IMR-90 (cell line): ENCODE data around the gene DGKH. TPM values are rescaled to one million over a fixed set of nuclear protein-coding genes. Genes with fewer than 3 reads are reported as not detected.

Experiments used
- ATAC-seq: fragments of 200-7000 bp; cut with Tn5 transposase; 2 replicates; pipeline ENCODE4 v1.9.1; 2020; ENCODE audit warnings: low read depth, mild to moderate bottlenecking, moderate library complexity
- BruUV-seq: library from RNA; stranded (reverse); fragments of 400-500 nt; replicated peaks from 2 replicates; lab custom pipeline; 2021; lab: Mats Ljungman, UMichigan
- CTCF ChIA-PET: fragments of 300-600 bp; formaldehyde crosslinking; extraction: SDS; loops from one replicate; lab custom pipeline; 2021; ENCODE audit warnings: antibody characterized with exemption; lab: Yijun Ruan, JAX
- POLR2A ChIA-PET: fragments of 300-600 bp; sonication (Branson Sonifier 250); formaldehyde crosslinking; loops from one replicate; lab custom pipeline; 2022; ENCODE audit warnings: antibody characterized with exemption; ENCODE audit not compliant: unreplicated experiment; lab: Charles Lee
- DNase-seq: peaks from one replicate; pipeline ENCODE4 v3.0.0; 2013
- H2AFZ ChIP-seq: replicated peaks from 2 replicates; pipeline ENCODE3; 2013; ENCODE audit warnings: low read length, mild to moderate bottlenecking; ENCODE audit not compliant: poor library complexity
- H2AK5ac ChIP-seq: 2 replicates; pipeline ENCODE4 v1.6.1; 2013; ENCODE audit warnings: low read depth, low read length, inconsistent platforms
- H2AK9ac ChIP-seq: replicated peaks from 2 replicates; pipeline ENCODE3; 2013; ENCODE audit warnings: mild to moderate bottlenecking, low read depth, low read length, moderate library complexity; ENCODE audit not compliant: poor library complexity
- H2BK120ac ChIP-seq: 2 replicates; pipeline ENCODE4 v1.6.1; 2013; ENCODE audit warnings: low read depth, low read length, inconsistent platforms
- H2BK15ac ChIP-seq: 3 replicates; pipeline ENCODE4 v1.6.1; 2013; ENCODE audit warnings: low read depth, low read length, inconsistent platforms
- H2BK20ac ChIP-seq: 2 replicates; pipeline ENCODE4 v1.6.1; 2013; ENCODE audit warnings: low read depth, mild to moderate bottlenecking, inconsistent platforms, low read length, moderate library complexity
- H2BK5ac ChIP-seq: 2 replicates; pipeline ENCODE4 v1.6.1; 2013; ENCODE audit warnings: mild to moderate bottlenecking, low read depth, low read length, inconsistent platforms; ENCODE audit not compliant: poor library complexity, severe bottlenecking
- H3K14ac ChIP-seq: replicated peaks from 2 replicates; pipeline ENCODE4 v1.6.1; 2013; ENCODE audit warnings: low read depth, low read length, inconsistent platforms
- H3K18ac ChIP-seq: 2 replicates; pipeline ENCODE4 v1.6.1; 2013; ENCODE audit warnings: low read depth, low read length, control low read depth
- H3K23ac ChIP-seq: 2 replicates; pipeline ENCODE4 v1.6.1; 2013; ENCODE audit warnings: low read depth, low read length, inconsistent platforms
- H3K27ac ChIP-seq: 2 replicates; pipeline ENCODE4 v1.5.1; 2013; ENCODE audit warnings: mild to moderate bottlenecking, control low read depth, low read length; ENCODE audit not compliant: insufficient read depth
- H3K27me3 ChIP-seq: 2 replicates; pipeline ENCODE4 v1.6.1; 2013; ENCODE audit warnings: low read length; ENCODE audit not compliant: control insufficient read depth, insufficient read depth
- H3K36me3 ChIP-seq: 2 replicates; pipeline ENCODE4 v1.6.1; 2013; ENCODE audit warnings: low read length, mixed read lengths; ENCODE audit not compliant: control insufficient read depth, insufficient read depth
- H3K4ac ChIP-seq: 2 replicates; pipeline ENCODE4 v1.6.1; 2013; ENCODE audit warnings: low read depth, low read length, inconsistent platforms
- H3K4me1 ChIP-seq: 2 replicates; pipeline ENCODE4 v1.6.1; 2013; ENCODE audit warnings: low read length, mixed read lengths; ENCODE audit not compliant: control insufficient read depth, insufficient read depth
- H3K4me2 ChIP-seq: 2 replicates; pipeline ENCODE4 v1.6.1; 2013; ENCODE audit warnings: low read depth, mild to moderate bottlenecking, control low read depth, low read length, moderate library complexity
- H3K4me3 ChIP-seq: 2 replicates; pipeline ENCODE4 v1.5.1; 2013; ENCODE audit warnings: low read depth, mild to moderate bottlenecking, control low read depth, low read length, moderate library complexity; ENCODE audit not compliant: insufficient read depth
- H3K56ac ChIP-seq: 2 replicates; pipeline ENCODE4 v1.6.1; 2013; ENCODE audit warnings: low read length, inconsistent platforms; ENCODE audit not compliant: insufficient read depth; ENCODE audit errors: extremely low read depth
- H3K79me1 ChIP-seq, 2 experiments: 2 replicates each; pipeline ENCODE4 v1.6.1; 2013; ENCODE audit warnings: low read length in 2 of 2, inconsistent platforms in 1 of 2, low read depth in 1 of 2
- H3K9ac ChIP-seq: 2 replicates; pipeline ENCODE4 v1.6.1; 2013; ENCODE audit warnings: low read depth, low read length, control low read depth
- H3K9me1 ChIP-seq: 2 replicates; pipeline ENCODE4 v1.6.1; 2013; ENCODE audit warnings: low read length, inconsistent platforms; ENCODE audit not compliant: insufficient read depth
- H3K9me3 ChIP-seq: 2 replicates; pipeline ENCODE4 v1.6.1; 2013; ENCODE audit warnings: low read length; ENCODE audit not compliant: control insufficient read depth, insufficient read depth
- H4K20me1 ChIP-seq: 2 replicates; pipeline ENCODE4 v1.6.1; 2013; ENCODE audit warnings: low read length, inconsistent platforms; ENCODE audit not compliant: insufficient read depth
- H4K5ac ChIP-seq: 2 replicates; pipeline ENCODE4 v1.6.1; 2013; ENCODE audit warnings: mild to moderate bottlenecking, low read depth, low read length, control low read depth
- H4K8ac ChIP-seq, 2 experiments: 2 replicates each; pipeline ENCODE4 v1.6.1; 2013; ENCODE audit warnings: low read depth in 2 of 2, low read length in 2 of 2, control low read depth in 1 of 2, inconsistent platforms in 1 of 2
- H4K91ac ChIP-seq: 2 replicates; pipeline ENCODE4 v1.6.1; 2013; ENCODE audit warnings: low read depth, low read length, inconsistent platforms; ENCODE audit not compliant: insufficient read depth
- RCOR1 ChIP-seq: IDR thresholded peaks from 2 replicates; pipeline ENCODE4 v1.6.1; 2012; ENCODE audit warnings: mild to moderate bottlenecking, low read length, improper control_type of control experiment; ENCODE audit not compliant: insufficient replicate concordance
- RFX5 ChIP-seq: IDR thresholded peaks from 2 replicates; pipeline ENCODE4 v1.8.0; 2012; ENCODE audit warnings: low read depth, mild to moderate bottlenecking, low read length, moderate library complexity
- SMC3 ChIP-seq: fragments of 150-350 bp; IDR thresholded peaks from 2 replicates; pipeline ENCODE4 v1.6.1; 2016; ENCODE audit warnings: low read depth, mild to moderate bottlenecking, antibody characterized with exemption, low read length, moderate library complexity
- WGBS, 2 experiments: methylation state at CpG; one replicate each; pipeline versions ENCODE4 v1.1.5 to v1.1.7; 2013; ENCODE audit warnings: missing lambda C conversion rate in 2 of 2; ENCODE audit not compliant: insufficient read length in 1 of 2; ENCODE audit errors: extremely low coverage in 2 of 2; 5-methylcytosine and 5-hydroxymethylcytosine counted together
- dilution Hi-C: fragments of 300-500 bp; cut with HindIII; formaldehyde crosslinking; loops from one replicate; pipeline ENCODE4 v1.14.3; 2018; ENCODE audit warnings: low sequenced_read_pairs; ENCODE audit not compliant: unreplicated experiment
- in situ Hi-C: fragments of 300-500 bp; cut with MboI; formaldehyde crosslinking; loops from 3 replicates; pipeline ENCODE4 v1.14.3; 2019; ENCODE audit warnings: low sequenced_read_pairs, inconsistent platforms, mixed read lengths
- intact Hi-C: fragments of 100-400 bp; cut with micrococcal nuclease; formaldehyde crosslinking; loops from 2 replicates; pipeline ENCODE4 v1.10.0; 2022
- polyA plus RNA-seq, 3 experiments: library from polyadenylated mRNA; depleted of rRNA; stranded (reverse); fragments of >200 nt; gene quantifications; 2 replicates each; pipeline ENCODE4 v1.2.3, GENCODE V29; 2012; ENCODE audit warnings: low replicate concordance in 1 of 3
- total RNA-seq: library from RNA; depleted of rRNA; stranded (reverse); fragments of >200 nt; gene quantifications from 2 replicates; pipeline ENCODE4 v1.2.3, GENCODE V29; 2012
- TF ChIP-seq, protein P1 (sequence below): conservative IDR thresholded peaks from 2 replicates; pipeline ENCODE4 v1.5.1; 2012; ENCODE audit warnings: mild to moderate bottlenecking, low read depth, low read length, improper control_type of control experiment

Gene DGKH
- total and polyA plus RNA-seq, 2 of the 4 experiments (the other 2 are of a cell fraction): 2.0 to 13.4 TPM

GRCh38 chr13:42009057-42009456, 39.4 kb upstream of the DGKH start:
- no peaks in the 10 kb centered on the region for H3K27me3 ChIP-seq
- H2AK9ac ChIP-seq: peak overlapping the region; percentile 28
- no peaks in the 10 kb centered on the region for H3K9me3 ChIP-seq
- in situ Hi-C loops: no loop called here
- DNase-seq: no peak
- H3K23ac ChIP-seq: no peak overlapping the region
- no peak overlapping the region for H3K14ac ChIP-seq
- dilution Hi-C loops: no loop called here
- H3K56ac ChIP-seq: no peak overlapping the region
- no peak overlapping the region for H3K4ac ChIP-seq
- no peak overlapping the region for H3K27ac ChIP-seq
- no peak overlapping the region for H3K4me3 ChIP-seq
- no peak overlapping the region for H4K5ac ChIP-seq
- no peaks in the 10 kb centered on the region for H3K79me1 ChIP-seq
- H3K9me1 ChIP-seq: no peaks in the 10 kb centered on the region
- no peaks in the 10 kb centered on the region for H4K20me1 ChIP-seq
- H2BK20ac ChIP-seq: no peak overlapping the region
- H2AFZ ChIP-seq: no peak overlapping the region
- intact Hi-C loops: no loop called here
- no peak overlapping the region for H4K8ac ChIP-seq
- no peak overlapping the region for H2BK120ac ChIP-seq
- H2AK5ac ChIP-seq: no peak overlapping the region
- no peak overlapping the region for H4K91ac ChIP-seq
- ChIA-PET POLR2A (no interaction called here), CTCF (no interaction called here)
- no peak overlapping the region for H3K4me2 ChIP-seq
- no peak overlapping the region for H2BK15ac ChIP-seq
- ATAC-seq: no peak
- no TSS peak for BruUV-seq
- no peak for TF ChIP-seq SMC3
- TF ChIP-seq RCOR1: no peak
- no peak for TF ChIP-seq RFX5
- TF ChIP-seq, protein P1, sequence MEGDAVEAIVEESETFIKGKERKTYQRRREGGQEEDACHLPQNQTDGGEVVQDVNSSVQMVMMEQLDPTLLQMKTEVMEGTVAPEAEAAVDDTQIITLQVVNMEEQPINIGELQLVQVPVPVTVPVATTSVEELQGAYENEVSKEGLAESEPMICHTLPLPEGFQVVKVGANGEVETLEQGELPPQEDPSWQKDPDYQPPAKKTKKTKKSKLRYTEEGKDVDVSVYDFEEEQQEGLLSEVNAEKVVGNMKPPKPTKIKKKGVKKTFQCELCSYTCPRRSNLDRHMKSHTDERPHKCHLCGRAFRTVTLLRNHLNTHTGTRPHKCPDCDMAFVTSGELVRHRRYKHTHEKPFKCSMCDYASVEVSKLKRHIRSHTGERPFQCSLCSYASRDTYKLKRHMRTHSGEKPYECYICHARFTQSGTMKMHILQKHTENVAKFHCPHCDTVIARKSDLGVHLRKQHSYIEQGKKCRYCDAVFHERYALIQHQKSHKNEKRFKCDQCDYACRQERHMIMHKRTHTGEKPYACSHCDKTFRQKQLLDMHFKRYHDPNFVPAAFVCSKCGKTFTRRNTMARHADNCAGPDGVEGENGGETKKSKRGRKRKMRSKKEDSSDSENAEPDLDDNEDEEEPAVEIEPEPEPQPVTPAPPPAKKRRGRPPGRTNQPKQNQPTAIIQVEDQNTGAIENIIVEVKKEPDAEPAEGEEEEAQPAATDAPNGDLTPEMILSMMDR: no peak
- no peak overlapping the region for H3K18ac ChIP-seq
- no peaks in the 10 kb centered on the region for H3K36me3 ChIP-seq
- no peak overlapping the region for H3K9ac ChIP-seq
- no peak overlapping the region for H2BK5ac ChIP-seq
- H3K4me1 ChIP-seq: no peaks in the 10 kb centered on the region
- WGBS, 2 experiments: 100% methylated on average over 3 of the region's 4 CpGs; no CpG with 5 or more reads in 1 of the 2 experiments
